A673 (cell line): ENCODE data around the gene MLKL. TPM values are rescaled to one million over a fixed set of nuclear protein-coding genes. Genes with fewer than 3 reads are reported as not detected.

Source experiments
- BruUV-seq: library from RNA; stranded (reverse); fragments of 400-500 nt; replicated peaks from 2 replicates; lab custom pipeline; 2021; lab: Mats Ljungman, UMichigan
- CTCF ChIA-PET: fragments of 300-600 bp; sonication (Branson Sonifier 250); formaldehyde crosslinking; loops from one replicate; lab custom pipeline; 2022; ENCODE audit warnings: antibody characterized with exemption; lab: Charles Lee
- POLR2A ChIA-PET: fragments of 300-600 bp; sonication (Branson Sonifier 250); formaldehyde crosslinking; loops from one replicate; lab custom pipeline; 2022; ENCODE audit warnings: antibody characterized with exemption; ENCODE audit not compliant: low non-redundant PET; lab: Charles Lee
- DNase-seq: peaks from one replicate; pipeline ENCODE4 v3.0.0-alpha.2; 2015; ENCODE audit warnings: low spot score
- H3K27ac ChIP-seq: fragments of 200-600 bp; sonication (generic); 2 replicates; pipeline ENCODE4 v1.5.1; 2016; ENCODE audit warnings: mixed run types, low read depth, mild to moderate bottlenecking, mixed read lengths, antibody characterized with exemption, low read length; ENCODE audit not compliant: poor library complexity, severe bottlenecking
- H3K27me3 ChIP-seq: fragments of 200-600 bp; sonication (generic); replicated peaks from 2 replicates; pipeline ENCODE4 v1.6.1; 2017; ENCODE audit warnings: mixed run types, low read depth, mild to moderate bottlenecking, mixed read lengths, antibody characterized with exemption, low read length; ENCODE audit not compliant: insufficient read depth, poor library complexity
- H3K36me3 ChIP-seq: fragments of 200-600 bp; sonication (generic); 2 replicates; pipeline ENCODE4 v1.6.1; 2016; ENCODE audit warnings: mixed run types, mild to moderate bottlenecking, mixed read lengths, antibody characterized with exemption, low read length; ENCODE audit not compliant: insufficient read depth, poor library complexity, severe bottlenecking
- H3K4me1 ChIP-seq: fragments of 200-600 bp; sonication (generic); 2 replicates; pipeline ENCODE4 v1.6.1; 2017; ENCODE audit warnings: mixed run types, mild to moderate bottlenecking, mixed read lengths, antibody characterized with exemption, low read length; ENCODE audit not compliant: insufficient read depth, poor library complexity, severe bottlenecking
- H3K4me3 ChIP-seq: fragments of 200-600 bp; sonication (generic); 2 replicates; pipeline ENCODE4 v1.5.1; 2016; ENCODE audit warnings: low read depth, mixed run types, mild to moderate bottlenecking, mixed read lengths, low read length; ENCODE audit not compliant: poor library complexity, severe bottlenecking
- H3K9me3 ChIP-seq: fragments of 200-600 bp; sonication (generic); 2 replicates; pipeline ENCODE4 v1.6.1; 2016; ENCODE audit warnings: mixed run types, low read depth, mild to moderate bottlenecking, mixed read lengths, antibody characterized with exemption, low read length; ENCODE audit not compliant: poor library complexity, severe bottlenecking
- CTCF ChIP-seq: fragments of 300-800, 200-600 bp; sonication (generic); conservative IDR thresholded peaks from 2 replicates; pipeline ENCODE4 v1.5.1; 2017; ENCODE audit warnings: low read depth, mild to moderate bottlenecking, antibody characterized with exemption, low read length, moderate library complexity, mixed read lengths
- EZH2 ChIP-seq: fragments of 200-600 bp; sonication (generic); IDR thresholded peaks from 2 replicates; pipeline ENCODE4 v1.6.1; 2017; ENCODE audit warnings: borderline replicate concordance, low read depth, mild to moderate bottlenecking, mixed read lengths, antibody characterized with exemption, low read length; ENCODE audit not compliant: poor library complexity, severe bottlenecking
- intact Hi-C: fragments of 100-400 bp; cut with micrococcal nuclease; formaldehyde crosslinking; loops from one replicate; pipeline ENCODE4 v1.10.0; 2022; ENCODE audit not compliant: unreplicated experiment
- total RNA-seq: library from RNA; stranded (reverse); gene quantifications from 2 replicates; pipeline ENCODE4 v1.2.3, GENCODE V29; 2021

Gene MLKL
- total RNA-seq, 1 experiment from 2014 or later = 5.5 TPM

- no peak for DNase-seq
- no TSS peak for BruUV-seq
- ChIA-PET POLR2A (no interaction called here), CTCF (no interaction called here)
- Histone ChIP-seq H3K36me3 (no peaks in the 10 kb centered on the region), H3K27ac (no peak overlapping the region), H3K4me1 (no peaks in the 10 kb centered on the region), H3K27me3 (no peaks in the 10 kb centered on the region), H3K4me3 (no peak overlapping the region), H3K9me3 (no peaks in the 10 kb centered on the region)
- intact Hi-C loops = no loop called here
- TF ChIP-seq CTCF (no peak), EZH2 (no peak)
Measured at GRCh38 chr16:74736531-74737157, 36.0 kb upstream of the MLKL start.

DNA sequence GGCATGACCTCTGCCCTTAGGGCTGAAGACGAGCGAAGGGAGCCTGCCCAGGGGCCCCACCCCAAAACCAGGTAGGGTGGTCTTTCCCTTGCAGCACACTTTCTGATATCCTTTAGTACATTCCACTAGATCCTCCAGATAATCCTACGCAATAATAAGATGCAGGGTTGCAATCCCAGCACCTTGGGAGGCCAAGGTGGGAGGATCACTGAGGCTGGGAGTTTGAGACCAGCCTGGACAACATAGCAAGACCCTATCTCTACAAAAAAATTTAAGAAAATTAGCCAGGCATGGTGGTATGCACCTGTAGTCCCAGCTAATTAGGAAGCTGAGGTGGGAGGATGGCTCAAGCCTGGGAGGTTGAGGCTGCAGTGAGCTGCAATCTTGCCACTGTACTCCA, 34.9 kb upstream of the MLKL start:
- BruUV-seq = no TSS peak
- ChIA-PET POLR2A (no interaction called here), CTCF (no interaction called here)
- Histone ChIP-seq H3K9me3 (no peaks in the 10 kb centered on the region), H3K36me3 (no peaks in the 10 kb centered on the region), H3K4me1 (no peaks in the 10 kb centered on the region), H3K27ac (no peak overlapping the region), H3K27me3 (no peaks in the 10 kb centered on the region), H3K4me3 (no peak overlapping the region)
- no peak for DNase-seq
- intact Hi-C loops = no loop called here
- TF ChIP-seq EZH2 = no peak
- no peak for TF ChIP-seq CTCF

DNA sequence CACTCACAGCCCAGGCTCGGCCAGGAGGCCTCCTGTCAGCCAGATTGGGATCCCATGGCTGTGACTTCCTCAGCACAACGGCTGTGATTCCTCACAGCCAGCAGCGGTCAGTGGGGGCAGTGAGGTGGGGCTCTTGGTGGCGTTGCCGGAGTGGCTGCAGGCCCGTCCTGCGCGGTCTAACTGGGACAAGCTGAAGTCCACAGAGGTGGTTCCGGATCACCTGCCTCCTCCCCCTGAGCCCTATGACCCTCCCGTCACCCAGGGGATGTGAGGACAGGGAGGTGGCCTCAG, 34.4 kb upstream of the MLKL start:
- Histone ChIP-seq H3K27ac (no peak overlapping the region), H3K4me1 (no peaks in the 10 kb centered on the region), H3K9me3 (no peaks in the 10 kb centered on the region), H3K27me3 (no peaks in the 10 kb centered on the region), H3K36me3 (no peaks in the 10 kb centered on the region), H3K4me3 (no peak overlapping the region)
- ChIA-PET CTCF (no interaction called here), POLR2A (interaction anchor here (0.5 kb wide), 1 partner anchor 366 kb away, joined by 5 read pairs; no protein-coding TSS in a partner anchor)
- no TSS peak for BruUV-seq
- intact Hi-C loops = no loop called here
- no peak for TF ChIP-seq EZH2
- no peak for DNase-seq
